ENCODE measurements around the gene TP63. TPM values are rescaled to one million over a fixed set of nuclear protein-coding genes. Genes with fewer than 3 reads are reported as not detected.
"Not testable (repeated sequence)": the region's sequence is repeated elsewhere in the genome, so short reads cannot be mapped to it uniquely, and the experiment has no call there.

TP63 gene
- polyA plus RNA-seq, 1 experiment, result not detected

GRCh38 chr3:189745622-189746021 is 114.4 kb downstream of the TP63 start:
- H3K9me3 ChIP-seq (ENCODE audit: control insufficient read depth, insufficient read depth, low read length), result peaks cover 7% of the 10 kb centered on the region
- H3K4me3 ChIP-seq (ENCODE audit: low read depth, low read length), result no peak overlapping the region
- H3K27me3 ChIP-seq (ENCODE audit: control insufficient read depth, insufficient read depth, low read length), result no peaks in the 10 kb centered on the region
- TF ChIP-seq CTCF (IDR thresholded peaks at IDR 0.05; ENCODE audit: low read depth, low read length), result no peak
- CTCF ChIA-PET, result no interaction called here
- POLR2A ChIA-PET, result no interaction called here
- DNase-seq (ENCODE audit: low read depth, low spot score), result no peak
- no peak overlapping the region for H3K27ac ChIP-seq (ENCODE audit: low read depth, low read length)

- POLR2A ChIA-PET, result no interaction called here
- no peak for DNase-seq (ENCODE audit: low read depth, low spot score)
- H3K4me3 ChIP-seq (ENCODE audit: low read depth, low read length), result no peak overlapping the region
- no peaks in the 10 kb centered on the region for H3K27me3 ChIP-seq (ENCODE audit: control insufficient read depth, insufficient read depth, low read length)
- no peak overlapping the region for H3K27ac ChIP-seq (ENCODE audit: low read depth, low read length)
- CTCF ChIA-PET, result no interaction called here
- H3K9me3 ChIP-seq (ENCODE audit: control insufficient read depth, insufficient read depth, low read length), result peaks cover 7% of the 10 kb centered on the region
- no peak for TF ChIP-seq CTCF (IDR thresholded peaks at IDR 0.05; ENCODE audit: low read depth, low read length)
Observed at GRCh38 chr3:189748046-189748445, 116.9 kb downstream of the TP63 start.

GRCh38 chr3:189750972-189751371 is 119.8 kb downstream of the TP63 start:
- H3K27me3 ChIP-seq (ENCODE audit: control insufficient read depth, insufficient read depth, low read length); POLR2A ChIA-PET; DNase-seq (ENCODE audit: low read depth, low spot score); H3K9me3 ChIP-seq (ENCODE audit: control insufficient read depth, insufficient read depth, low read length); H3K27ac ChIP-seq (ENCODE audit: low read depth, low read length); CTCF ChIA-PET; H3K4me3 ChIP-seq (ENCODE audit: low read depth, low read length): not testable (repeated sequence)

GRCh38 chr3:189754356-189754755 is 123.2 kb downstream of the TP63 start:
- Histone ChIP-seq H3K9me3 (ENCODE audit: control insufficient read depth, insufficient read depth, low read length) (no peaks in the 10 kb centered on the region), H3K4me3 (ENCODE audit: low read depth, low read length) (no peak overlapping the region), H3K27me3 (ENCODE audit: control insufficient read depth, insufficient read depth, low read length) (no peaks in the 10 kb centered on the region), H3K27ac (ENCODE audit: low read depth, low read length) (no peak overlapping the region)
- no peak for TF ChIP-seq CTCF (IDR thresholded peaks at IDR 0.05; ENCODE audit: low read depth, low read length)
- no peak for DNase-seq (ENCODE audit: low read depth, low spot score)
- POLR2A ChIA-PET, result no interaction called here
- CTCF ChIA-PET, result no interaction called here

- CTCF ChIA-PET, result no interaction called here
- POLR2A ChIA-PET, result no interaction called here
Observed at GRCh38 chr3:189756582-189757078, 125.4 kb downstream of the TP63 start.

More at GRCh38 chr3:189756582-189757078, 125.4 kb downstream of the TP63 start:
- H3K9me3 ChIP-seq (ENCODE audit: control insufficient read depth, insufficient read depth, low read length), result no peaks in the 10 kb centered on the region
- TF ChIP-seq CTCF (IDR thresholded peaks at IDR 0.05; ENCODE audit: low read depth, low read length), result no peak
- no peak overlapping the region for H3K4me3 ChIP-seq (ENCODE audit: low read depth, low read length)
- DNase-seq (ENCODE audit: low read depth, low spot score), result no peak
- H3K27me3 ChIP-seq (ENCODE audit: control insufficient read depth, insufficient read depth, low read length), result no peaks in the 10 kb centered on the region
- H3K27ac ChIP-seq (ENCODE audit: low read depth, low read length), result no peak overlapping the region

All from AG04450 (cell line).